ENCODE measurements around the gene WDR27.

WDR27 gene

GRCh38 chr6:169411296-169411695 is 290.5 kb downstream of the WDR27 start:
- no peak for TF ChIP-seq EZH2phosphoT487 (IDR thresholded peaks at IDR 0.05; ENCODE audit: borderline replicate concordance)
- no peak for TF ChIP-seq CTCF (conservative IDR thresholded peaks at IDR 0.05; ENCODE audit: low read length)
- H3K4me2 ChIP-seq (ENCODE audit: low read depth, low read length, poor library complexity, severe bottlenecking): no peak overlapping the region
- no peak overlapping the region for H3K4me3 ChIP-seq (ENCODE audit: low read length, poor library complexity, severe bottlenecking)
- H3F3A ChIP-seq (ENCODE audit: low read depth): no peaks in the 10 kb centered on the region
- no peaks in the 10 kb centered on the region for H4K20me1 ChIP-seq (ENCODE audit: insufficient read depth, low read length, poor library complexity, severe bottlenecking)
- no peaks in the 10 kb centered on the region for H3K9me2 ChIP-seq (replicated peaks; ENCODE audit: low read depth, low read length)
- H3K9me3 ChIP-seq (ENCODE audit: insufficient read depth, low read depth, low read length): peaks cover 15% of the 10 kb centered on the region; the same call in 1 of the 2 replicates
- no peaks in the 10 kb centered on the region for H3K36me3 ChIP-seq (ENCODE audit: insufficient read depth, low read length)
- H3K79me2 ChIP-seq (ENCODE audit: insufficient read depth, low read length): no peaks in the 10 kb centered on the region
- no peak overlapping the region for H3K9ac ChIP-seq (ENCODE audit: low read depth, low read length, poor library complexity, severe bottlenecking)
- H3K27me3 ChIP-seq (ENCODE audit: insufficient read depth, low read length, poor library complexity, severe bottlenecking): no peaks in the 10 kb centered on the region
- H2AFZ ChIP-seq (ENCODE audit: low read length): no peak overlapping the region
- H3K4me1 ChIP-seq (ENCODE audit: insufficient read depth, low read length, poor library complexity, severe bottlenecking): no peaks in the 10 kb centered on the region

- Histone ChIP-seq H3K9me3 (ENCODE audit: insufficient read depth, low read depth, low read length) (peaks cover 19% of the 10 kb centered on the region; the same call in 1 of the 2 replicates), H2AFZ (ENCODE audit: low read length) (no peak overlapping the region), H3K4me2 (ENCODE audit: low read depth, low read length, poor library complexity, severe bottlenecking) (no peak overlapping the region), H3K4me1 (ENCODE audit: insufficient read depth, low read length, poor library complexity, severe bottlenecking) (no peaks in the 10 kb centered on the region), H3K79me2 (ENCODE audit: insufficient read depth, low read length) (no peaks in the 10 kb centered on the region), H3K9me2 (replicated peaks; ENCODE audit: low read depth, low read length) (no peaks in the 10 kb centered on the region), H4K20me1 (ENCODE audit: insufficient read depth, low read length, poor library complexity, severe bottlenecking) (no peaks in the 10 kb centered on the region), H3K27me3 (ENCODE audit: insufficient read depth, low read length, poor library complexity, severe bottlenecking) (no peaks in the 10 kb centered on the region), H3K4me3 (ENCODE audit: low read length, poor library complexity, severe bottlenecking) (no peak overlapping the region), H3K36me3 (ENCODE audit: insufficient read depth, low read length) (no peaks in the 10 kb centered on the region), H3K9ac (ENCODE audit: low read depth, low read length, poor library complexity, severe bottlenecking) (no peak overlapping the region), H3F3A (ENCODE audit: low read depth) (no peaks in the 10 kb centered on the region)
- TF ChIP-seq CTCF (conservative IDR thresholded peaks at IDR 0.05; ENCODE audit: low read length) (no peak), EZH2phosphoT487 (IDR thresholded peaks at IDR 0.05; ENCODE audit: borderline replicate concordance) (no peak)
These were observed 292.0 kb downstream of the WDR27 start for GRCh38 chr6:169409742-169410312.

GRCh38 chr6:169407325-169407724 is 294.5 kb downstream of the WDR27 start:
- H4K20me1 ChIP-seq (ENCODE audit: insufficient read depth, low read length, poor library complexity, severe bottlenecking): no peaks in the 10 kb centered on the region
- H3K4me3 ChIP-seq (ENCODE audit: low read length, poor library complexity, severe bottlenecking): no peak overlapping the region
- no peaks in the 10 kb centered on the region for H3K27me3 ChIP-seq (ENCODE audit: insufficient read depth, low read length, poor library complexity, severe bottlenecking)
- no peak overlapping the region for H2AFZ ChIP-seq (ENCODE audit: low read length)
- H3K9me2 ChIP-seq (replicated peaks; ENCODE audit: low read depth, low read length): no peaks in the 10 kb centered on the region
- H3K79me2 ChIP-seq (ENCODE audit: insufficient read depth, low read length): no peaks in the 10 kb centered on the region
- no peaks in the 10 kb centered on the region for H3F3A ChIP-seq (ENCODE audit: low read depth)
- H3K9ac ChIP-seq (ENCODE audit: low read depth, low read length, poor library complexity, severe bottlenecking): no peak overlapping the region
- H3K36me3 ChIP-seq (ENCODE audit: insufficient read depth, low read length): no peaks in the 10 kb centered on the region
- H3K9me3 ChIP-seq (ENCODE audit: insufficient read depth, low read depth, low read length): peaks cover 19% of the 10 kb centered on the region; the same call in 1 of the 2 replicates
- no peaks in the 10 kb centered on the region for H3K4me1 ChIP-seq (ENCODE audit: insufficient read depth, low read length, poor library complexity, severe bottlenecking)
- H3K4me2 ChIP-seq (ENCODE audit: low read depth, low read length, poor library complexity, severe bottlenecking): no peak overlapping the region
- TF ChIP-seq EZH2phosphoT487 (IDR thresholded peaks at IDR 0.05; ENCODE audit: borderline replicate concordance): no peak
- no peak for TF ChIP-seq CTCF (conservative IDR thresholded peaks at IDR 0.05; ENCODE audit: low read length)

Measured in Loucy (cell line).